Breast epithelium (tissue), 3 donors: ENCODE measurements around the gene DOCK3.

ENCODE experiments used
- POLR2A ChIP-seq: fragments of 450-650 bp; IDR thresholded peaks from one replicate; pipeline ENCODE4 v1.6.1; 2016; ENCODE audit warnings: antibody characterized with exemption, mild to moderate bottlenecking, moderate library complexity
- POLR2AphosphoS5 ChIP-seq, 3 donors: sonication (generic); formaldehyde crosslinking; IDR thresholded peaks; one replicate each; pipeline ENCODE4 v1.6.1; 2017; ENCODE audit warnings: antibody characterized with exemption in 3 of 3
- TF ChIP-seq, protein P1 (sequence below), 3 donors: fragments of 450-650 bp; IDR thresholded peaks; one replicate each; pipeline ENCODE4 v1.5.1; 2016 to 2017; ENCODE audit warnings: antibody characterized with exemption in 3 of 3, mild to moderate bottlenecking in 3 of 3, moderate library complexity in 3 of 3

- no peak for TF ChIP-seq POLR2A
- TF ChIP-seq, protein P1, sequence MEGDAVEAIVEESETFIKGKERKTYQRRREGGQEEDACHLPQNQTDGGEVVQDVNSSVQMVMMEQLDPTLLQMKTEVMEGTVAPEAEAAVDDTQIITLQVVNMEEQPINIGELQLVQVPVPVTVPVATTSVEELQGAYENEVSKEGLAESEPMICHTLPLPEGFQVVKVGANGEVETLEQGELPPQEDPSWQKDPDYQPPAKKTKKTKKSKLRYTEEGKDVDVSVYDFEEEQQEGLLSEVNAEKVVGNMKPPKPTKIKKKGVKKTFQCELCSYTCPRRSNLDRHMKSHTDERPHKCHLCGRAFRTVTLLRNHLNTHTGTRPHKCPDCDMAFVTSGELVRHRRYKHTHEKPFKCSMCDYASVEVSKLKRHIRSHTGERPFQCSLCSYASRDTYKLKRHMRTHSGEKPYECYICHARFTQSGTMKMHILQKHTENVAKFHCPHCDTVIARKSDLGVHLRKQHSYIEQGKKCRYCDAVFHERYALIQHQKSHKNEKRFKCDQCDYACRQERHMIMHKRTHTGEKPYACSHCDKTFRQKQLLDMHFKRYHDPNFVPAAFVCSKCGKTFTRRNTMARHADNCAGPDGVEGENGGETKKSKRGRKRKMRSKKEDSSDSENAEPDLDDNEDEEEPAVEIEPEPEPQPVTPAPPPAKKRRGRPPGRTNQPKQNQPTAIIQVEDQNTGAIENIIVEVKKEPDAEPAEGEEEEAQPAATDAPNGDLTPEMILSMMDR (IDR thresholded peaks at IDR 0.05) = no peak
- TF ChIP-seq POLR2AphosphoS5 (IDR thresholded peaks at IDR 0.05) = no peak
Observed at GRCh38 chr3:50953825-50954414, 279.2 kb downstream of the DOCK3 start.
